AG09309 (cell line): ENCODE results near the gene HOXD3.

ENCODE experiments used
- DNase-seq: peaks from one replicate; pipeline ENCODE4 v3.0.0-alpha.2; 2010; ENCODE audit warnings: low read depth
- H3K4me3 ChIP-seq: 2 replicates; pipeline ENCODE4 v1.5.1; 2011; ENCODE audit warnings: mild to moderate bottlenecking, low read depth, low read length, moderate library complexity; ENCODE audit not compliant: control insufficient read depth
- CTCF ChIP-seq: IDR thresholded peaks from 2 replicates; pipeline ENCODE4 v1.5.1; 2011; ENCODE audit warnings: mild to moderate bottlenecking, low read depth, low read length, inconsistent platforms; ENCODE audit not compliant: insufficient read depth, control insufficient read depth; ENCODE audit errors: missing control alignments

The HOXD3 gene

GRCh38 chr2:176157499-176158185 lies 535 bp downstream of the HOXD3 start:
- TF ChIP-seq CTCF = no peak
- no peak for DNase-seq
- H3K4me3 ChIP-seq = no peak overlapping the region

DNA sequence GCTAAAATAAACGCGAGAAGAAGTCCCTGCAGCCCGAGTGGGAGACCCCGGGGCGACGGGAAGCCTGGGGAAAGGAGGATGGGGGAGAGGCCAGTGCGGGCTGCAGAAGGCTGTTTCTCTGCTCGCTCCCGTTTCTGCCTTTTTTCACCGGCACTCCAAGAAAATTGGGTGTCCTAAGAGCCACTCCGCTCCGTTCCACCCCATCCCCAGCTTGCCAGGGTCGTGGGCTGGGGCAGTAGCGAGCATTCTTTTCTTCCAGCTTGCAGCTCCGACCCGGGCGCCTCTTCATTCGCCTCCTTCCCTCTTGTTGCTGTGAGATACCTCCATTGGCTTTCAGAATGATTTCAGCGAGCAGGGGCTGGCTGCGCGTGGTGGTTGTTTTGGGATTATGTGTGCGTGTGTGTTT lies 1.1 kb downstream of the HOXD3 start:
- TF ChIP-seq CTCF = no peak
- H3K4me3 ChIP-seq = no peak overlapping the region
- DNase-seq = no peak

- no peak for TF ChIP-seq CTCF
- no peak for DNase-seq
- no peak overlapping the region for H3K4me3 ChIP-seq
Observed at GRCh38 chr2:176158855-176159662, 2.0 kb downstream of the HOXD3 start.

DNA sequence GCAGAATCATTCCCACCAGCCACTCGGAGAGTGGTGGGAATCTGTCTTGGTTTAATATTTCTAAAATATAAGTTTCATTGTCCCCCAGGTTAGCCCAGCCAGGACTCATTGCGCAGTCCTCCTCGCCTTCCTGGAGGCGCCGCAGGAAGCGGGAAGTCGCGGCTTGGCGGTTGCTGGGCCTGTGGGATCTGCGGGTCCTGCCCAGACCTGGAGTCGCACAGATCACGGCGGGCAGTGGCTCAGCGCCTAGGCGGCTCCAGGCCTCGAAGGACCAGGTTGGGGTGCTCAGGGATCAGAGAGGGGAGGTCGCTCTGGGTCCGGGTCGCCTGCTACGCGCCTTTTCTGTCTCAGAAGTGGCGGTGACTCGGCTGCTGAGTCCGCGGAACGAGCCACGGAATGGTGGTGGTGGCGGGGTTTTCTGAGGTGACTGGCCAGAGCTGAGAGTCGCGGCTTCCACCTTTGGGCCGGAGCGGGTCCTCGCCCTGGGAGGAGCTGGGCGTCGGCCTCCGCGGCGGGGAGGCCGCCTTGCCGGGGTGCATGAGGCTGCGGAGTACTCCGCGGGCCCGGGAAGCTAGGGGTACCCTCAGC lies 2.6 kb downstream of the HOXD3 start:
- no peak for TF ChIP-seq CTCF
- H3K4me3 ChIP-seq = no peak overlapping the region
- no peak for DNase-seq

DNA sequence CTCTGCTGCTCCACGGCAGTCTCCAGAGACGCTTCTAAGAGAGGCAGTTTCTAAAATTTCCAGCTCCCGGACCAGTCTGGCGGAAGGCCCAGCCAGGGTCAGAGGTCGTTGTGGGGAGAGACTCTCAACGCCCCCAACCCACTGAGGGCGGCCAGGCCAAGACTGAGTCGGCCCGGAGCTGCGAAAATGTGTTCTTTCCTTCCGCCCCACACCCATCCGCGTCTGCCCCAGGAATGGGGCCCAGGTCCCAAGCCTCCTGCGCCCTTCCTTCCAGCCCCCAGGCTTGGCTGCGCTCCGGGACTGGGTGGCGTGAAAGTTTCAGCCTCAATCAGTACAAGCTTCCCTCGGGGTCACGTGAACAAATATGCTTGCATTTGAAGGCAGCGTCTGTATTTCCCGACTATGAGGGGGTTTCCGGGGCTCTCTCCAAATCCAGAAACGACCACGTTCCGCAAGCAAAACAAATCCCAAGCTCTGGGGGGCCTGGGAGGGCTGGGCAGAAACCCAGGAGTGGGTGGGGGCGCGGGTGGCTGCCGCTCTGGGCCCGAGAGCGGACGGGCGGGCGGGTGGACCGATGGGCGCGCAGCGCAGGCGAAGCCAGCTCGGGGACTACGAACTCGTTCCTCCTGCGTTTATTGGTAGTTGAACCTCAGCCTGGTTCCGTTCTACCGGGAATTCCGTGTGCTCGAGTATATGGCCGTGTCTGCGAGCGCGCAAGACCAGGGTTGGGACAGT lies 3.3 kb downstream of the HOXD3 start:
- no peak overlapping the region for H3K4me3 ChIP-seq
- DNase-seq = no peak
- no peak for TF ChIP-seq CTCF
